SH-SY5Y (cell line): ENCODE measurements around the gene UBE4A.

Source experiments
- GATA2 ChIP-seq: IDR thresholded peaks from 2 replicates; pipeline ENCODE4 v1.6.1; 2011; ENCODE audit warnings: mild to moderate bottlenecking, low read depth, low read length
- GATA3 ChIP-seq: IDR thresholded peaks from 2 replicates; pipeline ENCODE4 v1.6.1; 2011; ENCODE audit warnings: low read depth, mild to moderate bottlenecking, low read length, moderate library complexity

DNA sequence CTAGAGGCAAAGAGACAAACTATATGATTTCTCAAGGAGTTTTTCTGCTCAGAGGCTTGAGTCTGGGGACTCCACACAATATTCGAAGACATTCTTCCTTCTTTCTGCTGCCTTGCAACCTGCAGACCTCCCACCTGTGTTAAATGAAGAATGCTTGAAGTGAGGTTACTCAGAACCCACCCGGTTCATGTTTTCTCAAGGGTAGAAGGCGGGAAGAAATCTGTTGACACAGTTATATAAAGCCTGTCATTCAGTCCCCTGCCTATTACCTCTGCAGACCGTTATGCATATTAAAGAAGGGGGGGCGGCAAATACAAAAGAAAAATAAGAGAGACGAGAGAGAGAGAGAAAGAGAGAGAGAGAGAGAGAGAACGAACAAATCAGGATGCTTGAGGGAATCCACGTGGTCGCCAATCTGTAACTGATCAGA, 74.7 kb downstream of the UBE4A start:
- TF ChIP-seq GATA3 (no peak), GATA2 (0 out of 2 replicates have a peak, but pooled peaks have one; percentile 38)
